Caki2 (cell line): Measurements from ENCODE around the gene FTSJ1. TPM values are rescaled to one million over a fixed set of nuclear protein-coding genes. Genes with fewer than 3 reads are reported as not detected.
"Not testable (repeated sequence)": the region's sequence is repeated elsewhere in the genome, so short reads cannot be mapped to it uniquely, and the experiment has no call there.

ENCODE experiments used
- DNase-seq: peaks from one replicate; pipeline ENCODE4 v3.0.0-alpha.2; 2015; ENCODE audit warnings: low read depth
- in situ Hi-C: cut with HindIII; loops from 2 replicates; pipeline ENCODE4 v1.10.0; 2016; ENCODE audit warnings: low sequenced_read_pairs, low pct_unique_long_range_greater_than_20kb, mixed read lengths
- total RNA-seq: library from RNA; depleted of rRNA; stranded (reverse); fragments of >200 nt; shearing (Covaris generic); gene quantifications from 2 replicates; pipeline ENCODE4 v1.2.3, GENCODE V29; 2014; ENCODE audit warnings: low replicate concordance; rRNA removed

The FTSJ1 gene
- total RNA-seq, 1 experiment from 2014 or later, result 126 TPM

DNA sequence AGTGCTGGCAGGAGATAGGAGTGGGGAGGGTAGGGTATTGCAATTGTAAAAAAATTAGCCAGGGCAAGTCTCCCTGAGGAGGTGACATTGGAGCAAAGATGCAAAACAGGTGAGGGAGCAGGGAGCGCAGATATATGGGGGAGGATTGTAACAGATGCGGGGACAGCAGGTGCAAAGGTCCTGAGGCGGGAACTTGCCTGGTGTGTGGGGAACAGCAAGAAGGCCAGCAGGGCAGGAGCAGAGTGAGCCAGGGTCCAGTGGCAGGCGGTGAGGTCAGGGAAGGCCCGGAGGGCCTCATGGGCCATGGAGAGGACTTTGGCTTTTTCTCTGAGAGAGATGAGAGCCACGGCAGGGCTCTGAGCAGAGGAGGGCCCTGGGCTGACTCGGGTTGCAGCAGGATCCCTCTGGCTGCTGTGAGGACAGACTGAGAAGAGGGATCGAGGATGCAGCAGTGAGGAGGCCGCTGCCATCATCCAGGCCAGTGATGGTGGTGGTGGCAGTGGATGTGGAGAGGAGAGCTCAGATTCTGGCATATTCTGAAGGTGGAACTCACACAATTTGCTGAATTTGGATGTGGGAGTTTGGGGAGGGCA lies 39.0 kb downstream of the FTSJ1 start:
- in situ Hi-C loops, result no loop called here
- no peak for DNase-seq

DNA sequence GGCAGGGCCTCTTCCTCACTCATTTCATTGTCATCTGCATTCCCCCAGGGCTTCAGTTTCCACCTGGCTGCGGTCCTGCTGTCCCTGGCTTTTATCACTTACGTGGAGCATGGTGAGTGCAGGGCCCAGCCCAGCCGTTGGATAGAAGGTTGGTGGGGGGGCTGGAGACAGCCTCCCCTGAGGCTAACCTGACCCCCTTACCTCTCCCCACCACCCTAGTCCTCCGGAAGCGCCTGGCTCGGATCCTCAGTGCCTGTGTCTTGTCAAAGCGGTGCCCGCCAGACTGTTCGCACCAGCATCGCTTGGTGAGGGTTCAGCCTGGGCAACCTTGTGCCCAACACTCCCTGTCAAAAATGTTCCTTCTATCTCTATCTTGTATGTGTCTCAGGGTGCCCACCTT lies 39.8 kb downstream of the FTSJ1 start:
- in situ Hi-C loops, result no loop called here
- DNase-seq, result no peak

DNA sequence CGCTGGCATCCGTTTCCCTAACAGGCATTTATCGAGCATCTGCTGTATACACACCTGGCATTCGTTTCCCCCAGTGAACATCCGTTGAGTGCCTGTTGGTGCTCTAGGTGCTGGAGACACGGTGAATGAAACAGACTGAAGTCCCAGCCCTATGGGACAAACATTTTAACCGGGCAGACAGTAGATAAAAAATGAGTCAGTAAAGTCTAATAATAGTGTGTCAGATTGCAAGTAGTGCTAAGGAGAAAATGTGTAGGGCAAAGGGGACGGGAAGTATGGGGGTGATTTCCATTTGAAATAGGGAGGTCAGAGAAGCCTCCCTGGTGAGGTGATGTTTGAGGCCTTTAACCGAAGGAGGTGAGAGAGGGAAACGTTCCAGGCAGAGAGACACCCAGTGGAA lies 40.3 kb downstream of the FTSJ1 start:
- no peak for DNase-seq
- in situ Hi-C loops, result no loop called here

DNA sequence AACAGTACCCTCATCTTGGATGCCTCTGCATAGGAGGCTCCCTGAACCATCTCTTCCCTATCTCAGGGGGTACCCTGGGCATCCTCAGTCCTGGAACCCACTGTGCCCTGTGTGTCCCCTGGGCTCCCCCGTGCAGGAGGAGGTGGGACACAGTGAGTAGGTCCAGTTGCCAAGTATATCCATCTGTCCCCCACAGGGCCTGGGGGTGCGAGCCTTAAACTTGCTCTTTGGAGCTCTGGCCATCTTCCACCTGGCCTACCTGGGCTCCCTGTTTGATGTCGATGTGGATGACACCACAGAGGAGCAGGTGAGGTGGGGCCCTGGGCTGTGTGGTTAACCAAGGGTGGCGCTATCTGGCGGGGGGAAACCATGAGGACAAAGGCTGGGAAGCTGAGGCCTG lies 41.0 kb downstream of the FTSJ1 start:
- DNase-seq, result no peak
- in situ Hi-C loops, result no loop called here

DNA sequence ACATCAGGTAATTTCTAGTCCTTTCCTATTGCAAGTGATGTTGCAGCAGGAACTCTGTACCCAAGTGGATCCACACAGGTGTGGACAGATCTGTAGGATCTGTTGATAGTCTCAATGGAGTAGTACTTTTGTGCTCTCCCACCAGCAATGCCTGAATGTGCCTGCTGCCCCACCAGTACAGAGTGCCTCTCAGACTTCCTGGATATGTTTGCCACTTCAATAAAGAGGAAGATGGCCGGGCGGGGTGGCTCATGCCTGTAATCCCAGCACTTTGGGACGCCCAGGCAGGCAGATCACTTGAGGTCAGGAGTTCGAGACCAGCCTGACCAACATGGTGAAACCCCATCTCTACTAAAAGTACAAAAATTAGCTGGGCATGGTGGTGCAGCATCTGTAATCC lies 43.5 kb downstream of the FTSJ1 start:
- DNase-seq, in situ Hi-C loops: not testable (repeated sequence)

DNA sequence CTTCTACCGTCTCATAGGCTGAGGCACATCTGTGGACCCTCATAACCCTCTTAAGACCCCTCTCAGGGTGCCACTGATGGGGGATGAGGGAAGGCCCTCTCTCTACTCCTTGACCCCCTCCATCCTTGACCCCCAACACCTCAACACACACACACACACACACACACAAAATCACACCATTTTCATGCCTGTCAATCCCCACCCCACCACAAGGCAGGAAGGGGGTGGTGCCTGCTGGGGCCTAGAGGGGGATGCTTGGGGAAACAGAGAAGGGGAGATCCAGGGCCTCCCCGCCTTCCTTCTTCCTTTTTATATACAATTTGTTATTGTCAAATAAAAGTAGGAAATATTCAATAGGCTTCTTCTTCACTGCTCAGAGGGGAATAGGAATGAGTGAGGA lies 44.5 kb downstream of the FTSJ1 start:
- DNase-seq, result no peak
- in situ Hi-C loops, result no loop called here

DNA sequence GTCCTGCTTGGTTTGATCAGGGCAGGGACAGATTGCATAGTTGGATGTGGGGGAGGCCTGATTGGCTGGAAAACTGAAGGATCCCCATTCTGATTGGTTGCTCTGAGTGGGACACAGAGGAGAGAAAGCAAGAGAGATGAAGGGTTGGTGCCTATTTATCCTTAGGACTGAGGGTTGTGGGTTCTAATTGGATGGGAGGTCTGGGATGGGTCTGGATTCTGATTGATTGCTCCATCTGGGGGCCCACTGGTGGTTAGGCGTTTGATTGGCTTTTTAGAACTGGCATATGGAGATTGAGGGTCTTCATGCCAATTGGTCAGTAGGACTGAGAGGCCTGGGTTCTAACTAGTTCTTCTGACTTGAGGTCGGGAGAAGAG lies 45.0 kb downstream of the FTSJ1 start:
- DNase-seq, result no peak
- in situ Hi-C loops, result no loop called here

DNA sequence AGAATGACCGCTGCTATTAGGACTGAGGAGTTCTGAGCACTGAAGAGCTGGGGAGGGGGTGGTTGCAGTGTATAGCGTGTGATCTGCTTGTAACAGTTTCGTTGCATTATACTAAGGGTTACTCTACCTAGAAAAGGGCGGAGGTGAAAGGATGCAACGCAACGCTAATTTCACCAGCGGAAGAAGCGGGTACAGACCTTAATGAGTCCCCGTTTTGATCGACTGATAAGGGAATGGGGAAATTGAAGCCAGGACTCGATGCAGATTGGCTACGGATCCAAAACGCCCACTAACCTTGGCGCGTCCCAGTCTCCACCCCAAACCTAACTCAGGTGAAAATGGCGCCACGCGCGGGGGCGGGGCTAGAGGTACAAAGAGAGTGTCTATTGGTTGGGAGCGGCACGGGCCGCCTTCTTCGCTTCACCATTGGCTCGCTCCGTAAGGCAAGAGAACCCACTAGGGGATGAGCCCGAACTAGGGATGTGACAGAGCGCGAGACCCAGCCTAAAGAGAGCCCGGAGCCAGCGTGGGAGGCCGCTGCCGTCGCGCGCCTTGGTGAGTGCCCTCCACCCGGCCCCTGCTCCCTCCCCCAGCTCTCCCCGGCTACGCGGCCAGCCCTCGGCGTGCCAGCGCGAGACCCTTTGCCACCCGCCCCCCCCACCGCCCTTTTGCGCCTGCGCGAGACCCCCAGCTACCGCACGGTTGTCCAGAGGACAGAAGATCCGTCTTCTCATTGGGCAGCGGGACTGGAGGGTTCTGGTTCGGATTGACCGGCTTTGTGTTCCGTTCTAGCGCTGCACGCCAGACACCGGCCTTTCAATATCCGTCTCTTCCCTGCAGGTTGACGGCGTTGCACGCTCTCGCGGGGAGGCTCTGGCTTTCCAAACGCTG lies 45.6 kb downstream of the FTSJ1 start, which contains the start of gene EBP:
EBP (plus strand) TSS at position 456 of the 891 bp plus-strand sequence. CDS start 1,964 bp downstream, outside the sequence.
- DNase-seq, result peak; percentile 91
- in situ Hi-C loops, result no loop called here

DNA sequence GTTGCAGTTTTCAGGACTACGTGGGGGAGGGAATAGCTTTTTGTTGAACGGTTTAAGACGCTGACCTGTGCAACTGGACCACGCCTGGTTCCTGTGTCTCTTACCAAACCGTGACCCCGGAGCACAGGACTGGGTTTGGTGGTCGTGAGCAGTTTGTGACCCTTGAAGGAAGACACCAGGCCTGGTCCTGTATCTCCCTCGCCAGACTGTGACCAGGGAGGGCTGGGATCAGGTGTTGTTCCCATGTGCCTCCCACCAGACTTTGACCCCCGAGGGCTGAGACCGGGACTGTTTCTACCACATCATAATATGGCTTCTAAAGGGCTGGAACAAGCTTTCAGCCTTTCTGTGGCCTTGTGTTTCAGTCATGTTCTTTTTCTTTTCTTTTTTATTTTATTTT lies 46.3 kb downstream of the FTSJ1 start:
- in situ Hi-C loops, result no loop called here
- no peak for DNase-seq

DNA sequence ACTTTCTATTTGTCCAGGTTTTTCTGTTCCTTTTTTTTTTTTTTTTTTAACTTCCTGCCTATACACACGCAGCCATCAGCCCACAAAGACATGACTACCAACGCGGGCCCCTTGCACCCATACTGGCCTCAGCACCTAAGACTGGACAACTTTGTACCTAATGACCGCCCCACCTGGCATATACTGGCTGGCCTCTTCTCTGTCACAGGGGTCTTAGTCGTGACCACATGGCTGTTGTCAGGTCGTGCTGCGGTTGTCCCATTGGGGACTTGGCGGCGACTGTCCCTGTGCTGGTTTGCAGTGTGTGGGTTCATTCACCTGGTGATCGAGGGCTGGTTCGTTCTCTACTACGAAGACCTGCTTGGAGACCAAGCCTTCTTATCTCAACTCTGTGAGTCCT lies 47.7 kb downstream of the FTSJ1 start:
- in situ Hi-C loops, result no loop called here
- DNase-seq, result no peak

DNA sequence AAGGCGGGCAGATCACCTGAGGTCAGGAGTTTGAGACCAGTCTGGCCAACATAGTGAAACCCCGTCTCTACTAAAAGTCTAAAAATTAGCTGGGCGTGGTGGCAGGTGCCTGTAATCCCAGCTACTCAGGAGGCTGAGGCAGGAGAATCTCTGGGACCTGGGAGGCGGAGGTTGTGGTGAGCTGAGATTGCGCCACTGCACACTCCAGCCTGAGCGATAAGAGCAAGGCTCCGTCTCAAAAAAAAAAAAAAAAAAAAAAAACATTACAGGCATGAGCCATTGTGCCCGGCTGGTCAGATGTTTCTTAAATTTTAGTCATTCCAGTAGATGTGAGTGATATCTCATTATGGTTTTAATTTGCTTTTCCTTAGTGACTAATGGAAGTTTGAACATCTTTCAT lies 49.9 kb downstream of the FTSJ1 start:
- DNase-seq, in situ Hi-C loops: not testable (repeated sequence)

DNA sequence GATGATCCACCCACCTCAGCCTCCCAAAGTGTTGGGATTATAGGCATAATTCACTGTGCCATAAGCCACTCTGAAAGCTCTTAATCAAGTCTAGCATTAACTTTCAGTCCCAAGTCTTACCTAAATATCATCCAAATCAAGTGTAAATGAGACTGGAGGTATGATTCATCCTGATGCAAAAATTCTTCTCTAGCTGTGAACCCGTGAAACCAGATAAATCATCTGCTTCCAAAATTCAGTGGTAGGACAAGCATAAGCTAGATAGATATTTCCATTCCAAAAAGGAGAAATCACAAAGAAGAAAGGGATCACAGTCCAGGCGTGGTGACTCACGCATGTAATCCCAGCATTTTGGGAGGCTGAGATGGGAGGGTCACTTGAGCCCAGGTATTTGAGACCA lies 54.7 kb downstream of the FTSJ1 start:
- DNase-seq, result no peak
- in situ Hi-C loops, result no loop called here

DNA sequence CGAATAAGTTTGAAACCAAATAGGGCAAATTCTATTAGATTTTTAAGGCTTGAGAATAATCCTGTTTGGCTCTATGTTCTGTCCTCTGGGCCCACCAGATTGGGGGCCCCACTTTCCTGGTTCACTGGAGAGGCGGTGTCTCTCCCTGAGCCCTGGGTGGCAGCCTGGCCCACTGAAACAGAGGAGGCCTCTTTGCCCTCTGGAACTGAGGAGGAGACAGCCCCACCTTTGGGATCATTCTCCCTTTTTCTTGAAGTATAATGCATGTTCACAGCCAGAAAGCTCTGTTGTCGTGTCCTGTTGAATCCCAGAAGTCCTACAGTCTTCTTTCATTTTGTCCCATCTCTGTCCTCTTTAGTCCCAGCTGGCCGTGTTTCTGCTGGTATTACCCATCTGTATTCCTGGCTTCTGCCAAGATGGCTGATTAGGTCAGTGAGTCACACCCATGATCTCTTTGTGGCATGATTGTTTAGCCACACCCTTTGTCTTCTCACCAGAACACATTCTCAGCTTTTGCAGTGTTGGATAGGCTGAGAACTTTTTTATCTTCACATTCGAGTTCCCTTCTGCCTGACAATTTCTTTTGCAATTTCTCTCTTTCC lies 55.5 kb downstream of the FTSJ1 start:
- in situ Hi-C loops, result no loop called here
- DNase-seq, result peak; percentile 47

DNA sequence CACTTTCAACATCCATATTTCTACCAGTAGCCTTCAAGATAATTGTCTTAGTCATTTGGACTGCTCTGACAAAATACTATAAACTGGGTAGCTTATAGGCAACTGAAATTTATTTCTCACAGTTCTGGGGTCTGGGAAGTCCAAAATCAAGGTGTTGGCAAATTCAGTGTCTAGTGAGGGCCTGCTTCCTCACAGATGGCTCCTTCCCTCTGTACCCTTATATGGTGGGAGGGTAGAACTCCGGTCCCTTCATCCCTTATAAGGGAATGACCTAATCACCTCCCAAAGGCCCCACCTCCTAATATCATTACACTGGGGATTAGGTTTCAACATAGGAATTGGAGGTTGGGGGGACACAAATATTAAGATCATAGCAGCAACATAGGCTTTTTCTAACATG lies 56.2 kb downstream of the FTSJ1 start:
- no peak for DNase-seq
- in situ Hi-C loops, result no loop called here

DNA sequence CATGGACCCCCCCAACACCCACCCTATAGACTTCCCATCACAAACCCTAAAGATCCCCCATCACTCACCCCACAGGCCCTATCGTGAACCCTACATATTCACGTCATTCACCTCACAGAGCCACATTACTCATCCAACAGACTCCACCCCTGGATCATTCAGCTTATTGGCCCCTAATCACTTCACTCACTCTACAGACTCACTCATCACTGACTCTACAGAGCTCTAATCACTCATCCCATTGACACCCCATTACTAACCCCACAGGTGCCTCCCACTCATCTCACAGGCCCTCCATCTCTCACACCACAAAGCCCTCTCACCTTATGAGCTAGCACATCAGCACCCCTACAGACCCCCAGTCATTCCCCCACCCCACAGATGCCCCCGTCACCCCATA lies 57.2 kb downstream of the FTSJ1 start:
- no peak for DNase-seq
- in situ Hi-C loops, result no loop called here

Other genes starting within 250 kb of the FTSJ1 start
- 0.51 and 1.2 TPM in 2 replicates for gene SSX1, start 220.8 kb upstream of the FTSJ1 start, total RNA-seq
- gene SSX3, start 119.5 kb upstream of the FTSJ1 start, total RNA-seq, result not detected in 2 replicates
- gene SSX4, start 92.7 kb upstream of the FTSJ1 start, total RNA-seq, result not detected in 2 replicates
- not detected in 2 replicates for gene SSX4B, start 64.2 kb upstream of the FTSJ1 start, total RNA-seq
- 2.5 TPM in 1 of 2 replicates, not detected in the other for gene SLC38A5, start 5.9 kb upstream of the FTSJ1 start, total RNA-seq
- gene PORCN, start 32.8 kb downstream of the FTSJ1 start, total RNA-seq, result 149 and 151 TPM in 2 replicates
- gene EBP, start 45.6 kb downstream of the FTSJ1 start, total RNA-seq, result 66.8 and 118 TPM in 2 replicates
- 1.6 and 2.8 TPM in 2 replicates for gene TBC1D25, start 63.5 kb downstream of the FTSJ1 start, total RNA-seq
- gene RBM3, start 98.3 kb downstream of the FTSJ1 start, total RNA-seq, result 143 and 168 TPM in 2 replicates
- gene WDR13, start 121.3 kb downstream of the FTSJ1 start, total RNA-seq, result 70.4 and 125 TPM in 2 replicates
- gene WAS, start 207.6 kb downstream of the FTSJ1 start, total RNA-seq, result 2.7 TPM in 1 of 2 replicates, not detected in the other
- gene SUV39H1, start 220.5 kb downstream of the FTSJ1 start, total RNA-seq, result 14.9 and 17.4 TPM in 2 replicates